ENCODE results near the gene RIMBP2. TPM values are rescaled to one million over a fixed set of nuclear protein-coding genes. Genes with fewer than 3 reads are reported as not detected.

RIMBP2 gene
- total and polyA plus RNA-seq, 9 of the 15 experiments (the other 6 are each of a cell fraction or from before 2014, with no cell fraction given) = not detected

GRCh38 chr12:130454296-130454695 is 261.8 kb downstream of the RIMBP2 start:
- H3K4me2 ChIP-seq (ENCODE audit: insufficient read depth, low read length) = no peak overlapping the region
- H2AFZ ChIP-seq (ENCODE audit: low read depth, low read length) = no peak overlapping the region
- H3K36me3 ChIP-seq (ENCODE audit: control insufficient read depth, insufficient read depth, low read length) = no peaks in the 10 kb centered on the region
- peaks cover 7% of the 10 kb centered on the region; the same call in 1 of the 2 replicates for H4K20me1 ChIP-seq (replicated peaks; ENCODE audit: control insufficient read depth, insufficient read depth, low read length)
- peaks cover 27 to 96% of the 10 kb centered on the region in 2 experiments; a peak in 4 of 5 replicates for H3K27me3 ChIP-seq (ENCODE audit: control insufficient read depth in 2 of 2, insufficient read depth in 2 of 2, low read length in 2 of 2)
- FAIRE-seq (no peak), ATAC-seq (no peak), DNase-seq (ENCODE audit: extremely low read depth in 1 of 4, low spot score in 3 of 4) (no peak)
- 1% methylated on average over 9 of the region's 9 CpGs for WGBS (ENCODE audit: insufficient coverage, low coverage, missing lambda C conversion rate)
- H3K9me3 ChIP-seq (replicated peaks; ENCODE audit: control insufficient read depth, insufficient read depth, low read depth, low read length) = no peaks in the 10 kb centered on the region
- H3K4me3 ChIP-seq = no peak overlapping the region
- no peak overlapping the region for H3K27ac ChIP-seq (ENCODE audit: extremely low read depth, low read depth, low read length)
- no peaks in the 10 kb centered on the region for H3K9me1 ChIP-seq (ENCODE audit: control insufficient read depth, insufficient read depth, low read length)
- no peaks in the 10 kb centered on the region for H3K4me1 ChIP-seq (replicated peaks in 1 of 2; ENCODE audit: control insufficient read depth in 2 of 2, insufficient read depth in 2 of 2, low read length in 2 of 2)
- intact Hi-C loops (cut with micrococcal nuclease) (no loop called here), in situ Hi-C loops (cut with MboI) (no loop called here)
- H3K9ac ChIP-seq (ENCODE audit: insufficient read depth in 1 of 2, low read depth in 2 of 2, low read length in 2 of 2) = no peak overlapping the region
- no peak for TF ChIP-seq ZNF408 (CRISPR knock-in tag; IDR thresholded peaks at IDR 0.05; ENCODE audit: low read depth)
- TF ChIP-seq HBP1 (CRISPR knock-in tag; IDR thresholded peaks at IDR 0.05) = no peak
- TF ChIP-seq TEAD4 (IDR thresholded peaks at IDR 0.05; ENCODE audit: low read length) = no peak
- TF ChIP-seq TEAD4 (CRISPR knock-in tag; IDR thresholded peaks at IDR 0.05; ENCODE audit: borderline replicate concordance) = no peak
- no peak for TF ChIP-seq GATAD2B (IDR thresholded peaks at IDR 0.05; ENCODE audit: borderline replicate concordance)
- no peak for TF ChIP-seq MLLT1 (IDR thresholded peaks at IDR 0.05)
- no peak for TF ChIP-seq ZBTB26 (CRISPR knock-in tag; IDR thresholded peaks at IDR 0.05)
- TF ChIP-seq JUN (IDR thresholded peaks at IDR 0.05; ENCODE audit: borderline replicate concordance, low read depth, low read length) = no peak
- TF ChIP-seq JUN (CRISPR knock-in tag; IDR thresholded peaks at IDR 0.05; ENCODE audit: borderline replicate concordance) = no peak
- no peak for TF ChIP-seq SMAD4 (CRISPR knock-in tag; conservative IDR thresholded peaks at IDR 0.05)
- TF ChIP-seq RBM22 (IDR thresholded peaks at IDR 0.05; ENCODE audit: low read depth, low read length, poor library complexity, severe bottlenecking) = no peak
- TF ChIP-seq FOXA1 (IDR thresholded peaks at IDR 0.05; ENCODE audit: borderline replicate concordance) = no peak
- no peak for TF ChIP-seq ZNF143 (CRISPR knock-in tag; IDR thresholded peaks at IDR 0.05)
- TF ChIP-seq TAF1 (IDR thresholded peaks at IDR 0.05; ENCODE audit: control insufficient read depth, extremely low read depth, insufficient read depth, low read length, severe bottlenecking) = no peak
- no peak for TF ChIP-seq MNT (conservative IDR thresholded peaks at IDR 0.05)
- no peak for TF ChIP-seq SOX6 (IDR thresholded peaks at IDR 0.05)
- TF ChIP-seq RUNX1 (IDR thresholded peaks at IDR 0.05; ENCODE audit: low read depth) = no peak
- TF ChIP-seq PPARD (CRISPR knock-in tag; IDR thresholded peaks at IDR 0.05) = no peak
- TF ChIP-seq LARP7 (IDR thresholded peaks at IDR 0.05) = no peak
- ChIA-PET CTCF (ENCODE audit: low intra/inter-chr PET ratio) (no interaction called here), POLR2A (no interaction called here)
- no TSS peak for BruUV-seq (replicated peaks)
- no peaks in the 10 kb centered on the region for H3K79me2 ChIP-seq (ENCODE audit: control insufficient read depth, insufficient read depth, low read length)

All from K562 (cell line).